Memory B cell (primary cell): ENCODE data around the gene SH3RF3.

Experiments
- ATAC-seq: fragments of 150-1000 bp; cut with Tn5 transposase; 2 replicates; pipeline ENCODE4 v1.10.0; 2021; ENCODE audit warnings: low read depth, mild to moderate bottlenecking, moderate library complexity
- DNase-seq, 2 donors: peaks; one replicate each; pipeline ENCODE4 v3.0.0; 2022; ENCODE audit warnings: low spot score in 2 of 2
- H3K27ac Mint-ChIP-seq: one replicate; pipeline ENCODE4 v1.8.0; 2022; ENCODE audit warnings: mild to moderate bottlenecking, moderate library complexity, mixed read lengths
- H3K27me3 Mint-ChIP-seq: one replicate; pipeline ENCODE4 v1.8.0; 2022; ENCODE audit warnings: mixed read lengths
- H3K36me3 Mint-ChIP-seq: one replicate; pipeline ENCODE4 v1.8.0; 2022; ENCODE audit warnings: mild to moderate bottlenecking, mixed read lengths
- H3K4me1 Mint-ChIP-seq: one replicate; pipeline ENCODE4 v1.8.0; 2022; ENCODE audit warnings: mixed read lengths
- H3K4me3 Mint-ChIP-seq: one replicate; pipeline ENCODE4 v1.8.0; 2022; ENCODE audit warnings: mild to moderate bottlenecking, moderate library complexity, mixed read lengths
- H3K9me3 Mint-ChIP-seq: one replicate; pipeline ENCODE4 v1.8.0; 2022; ENCODE audit warnings: mixed read lengths

The SH3RF3 gene

GRCh38 chr2:109382226-109382895 is 253.4 kb downstream of the SH3RF3 start:
- no peaks in the 10 kb centered on the region for H3K4me1 Mint-ChIP-seq
- DNase-seq (no peak), ATAC-seq (no peak)
- H3K27ac Mint-ChIP-seq, result no peak overlapping the region
- H3K9me3 Mint-ChIP-seq, result no peaks in the 10 kb centered on the region
- no peaks in the 10 kb centered on the region for H3K36me3 Mint-ChIP-seq
- H3K27me3 Mint-ChIP-seq, result peaks cover 6% of the 10 kb centered on the region
- no peak overlapping the region for H3K4me3 Mint-ChIP-seq

DNA sequence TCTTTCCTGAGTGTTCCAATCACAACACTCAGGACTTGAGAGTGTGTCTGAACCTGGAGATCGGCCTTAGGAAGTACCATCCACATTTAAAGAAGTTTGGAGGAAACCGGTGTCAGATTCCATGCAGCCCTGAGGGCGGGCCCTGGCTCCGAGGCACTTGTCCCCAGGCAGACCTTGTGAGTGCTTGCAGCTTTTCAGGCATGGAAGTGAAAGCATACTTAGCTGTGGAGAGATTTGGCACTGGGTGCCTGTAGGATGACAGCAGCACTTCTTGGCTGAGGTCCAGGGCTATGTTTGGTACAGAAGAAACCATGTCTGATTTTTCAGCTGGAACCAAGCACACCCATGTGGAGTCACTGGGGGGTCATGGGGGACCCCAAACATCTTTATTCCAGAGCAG is 253.9 kb downstream of the SH3RF3 start:
- Mint-ChIP-seq H3K27ac (no peak overlapping the region), H3K27me3 (peaks cover 8% of the 10 kb centered on the region), H3K4me1 (no peaks in the 10 kb centered on the region), H3K9me3 (peaks cover 4% of the 10 kb centered on the region), H3K4me3 (no peak overlapping the region), H3K36me3 (no peaks in the 10 kb centered on the region)
- no peak for DNase-seq
- no peak for ATAC-seq

- DNase-seq (no peak), ATAC-seq (no peak)
- H3K27ac Mint-ChIP-seq, result no peak overlapping the region
- H3K36me3 Mint-ChIP-seq, result no peaks in the 10 kb centered on the region
- peaks cover 9% of the 10 kb centered on the region for H3K27me3 Mint-ChIP-seq
- no peaks in the 10 kb centered on the region for H3K4me1 Mint-ChIP-seq
- H3K4me3 Mint-ChIP-seq, result no peak overlapping the region
- H3K9me3 Mint-ChIP-seq, result peaks cover 5% of the 10 kb centered on the region
Measured at GRCh38 chr2:109383505-109384307, 254.7 kb downstream of the SH3RF3 start.

GRCh38 chr2:109384308-109385271 is 255.6 kb downstream of the SH3RF3 start:
- no peak for DNase-seq
- H3K4me3 Mint-ChIP-seq, result no peak overlapping the region
- no peak overlapping the region for H3K27ac Mint-ChIP-seq
- peaks cover 9% of the 10 kb centered on the region for H3K27me3 Mint-ChIP-seq
- peaks cover 5% of the 10 kb centered on the region for H3K9me3 Mint-ChIP-seq
- no peak for ATAC-seq
- H3K4me1 Mint-ChIP-seq, result no peaks in the 10 kb centered on the region
- H3K36me3 Mint-ChIP-seq, result no peaks in the 10 kb centered on the region

- Mint-ChIP-seq H3K9me3 (peaks cover 5% of the 10 kb centered on the region), H3K36me3 (no peaks in the 10 kb centered on the region), H3K27ac (no peak overlapping the region), H3K27me3 (peaks cover 10% of the 10 kb centered on the region), H3K4me1 (no peaks in the 10 kb centered on the region), H3K4me3 (no peak overlapping the region)
- ATAC-seq (no peak), DNase-seq (no peak)
Measured at GRCh38 chr2:109385506-109385905, 256.5 kb downstream of the SH3RF3 start.

GRCh38 chr2:109386004-109386695 is 257.1 kb downstream of the SH3RF3 start:
- no peak overlapping the region for H3K4me3 Mint-ChIP-seq
- H3K27me3 Mint-ChIP-seq, result peaks cover 10% of the 10 kb centered on the region
- H3K36me3 Mint-ChIP-seq, result no peaks in the 10 kb centered on the region
- ATAC-seq (no peak), DNase-seq (no peak)
- no peak overlapping the region for H3K27ac Mint-ChIP-seq
- H3K9me3 Mint-ChIP-seq, result peaks cover 5% of the 10 kb centered on the region
- no peaks in the 10 kb centered on the region for H3K4me1 Mint-ChIP-seq

DNA sequence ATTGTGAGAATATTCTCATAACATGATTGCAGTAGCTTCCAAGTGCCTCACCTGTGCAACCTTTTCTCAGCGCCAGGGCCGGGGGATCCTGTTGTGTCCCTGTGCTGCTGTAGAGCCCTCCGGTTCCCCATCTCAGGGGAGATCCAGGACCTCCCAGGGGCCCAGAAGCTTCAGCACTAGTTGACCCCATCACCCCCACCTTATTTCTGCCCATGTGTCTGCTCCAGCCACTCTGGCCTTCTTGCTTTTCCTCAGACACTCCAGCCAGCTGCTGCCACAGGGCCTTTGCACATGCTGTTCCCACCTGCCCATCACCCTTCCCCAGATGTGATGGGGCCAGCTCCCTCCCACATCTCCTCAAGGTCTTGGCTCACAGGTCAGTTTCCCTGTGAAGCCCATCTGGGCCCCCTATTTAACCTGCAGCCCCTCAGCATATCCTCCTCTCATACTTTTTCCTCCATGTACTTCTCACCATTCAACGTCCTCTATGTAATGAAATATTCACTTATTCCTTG is 258.3 kb downstream of the SH3RF3 start:
- H3K9me3 Mint-ChIP-seq, result peaks cover 5% of the 10 kb centered on the region
- H3K36me3 Mint-ChIP-seq, result no peaks in the 10 kb centered on the region
- H3K4me1 Mint-ChIP-seq, result no peaks in the 10 kb centered on the region
- DNase-seq, result no peak
- no peak for ATAC-seq
- H3K27ac Mint-ChIP-seq, result no peak overlapping the region
- no peak overlapping the region for H3K4me3 Mint-ChIP-seq
- H3K27me3 Mint-ChIP-seq, result peaks cover 10% of the 10 kb centered on the region

GRCh38 chr2:109387778-109388469 is 258.9 kb downstream of the SH3RF3 start:
- ATAC-seq, result no peak
- H3K4me1 Mint-ChIP-seq, result no peaks in the 10 kb centered on the region

GRCh38 chr2:109391243-109391642 is 262.2 kb downstream of the SH3RF3 start:
- Mint-ChIP-seq H3K27ac (no peak overlapping the region), H3K36me3 (no peaks in the 10 kb centered on the region), H3K4me1 (no peaks in the 10 kb centered on the region), H3K4me3 (no peak overlapping the region), H3K27me3 (peaks cover 4% of the 10 kb centered on the region), H3K9me3 (peaks cover 5% of the 10 kb centered on the region)
- ATAC-seq, result no peak
- no peak for DNase-seq

More at GRCh38 chr2:109387778-109388469, 258.9 kb downstream of the SH3RF3 start:
- peaks cover 7% of the 10 kb centered on the region for H3K27me3 Mint-ChIP-seq
- no peak overlapping the region for H3K4me3 Mint-ChIP-seq
- H3K36me3 Mint-ChIP-seq, result no peaks in the 10 kb centered on the region
- no peak for DNase-seq
- H3K27ac Mint-ChIP-seq, result no peak overlapping the region
- H3K9me3 Mint-ChIP-seq, result peaks cover 5% of the 10 kb centered on the region

DNA sequence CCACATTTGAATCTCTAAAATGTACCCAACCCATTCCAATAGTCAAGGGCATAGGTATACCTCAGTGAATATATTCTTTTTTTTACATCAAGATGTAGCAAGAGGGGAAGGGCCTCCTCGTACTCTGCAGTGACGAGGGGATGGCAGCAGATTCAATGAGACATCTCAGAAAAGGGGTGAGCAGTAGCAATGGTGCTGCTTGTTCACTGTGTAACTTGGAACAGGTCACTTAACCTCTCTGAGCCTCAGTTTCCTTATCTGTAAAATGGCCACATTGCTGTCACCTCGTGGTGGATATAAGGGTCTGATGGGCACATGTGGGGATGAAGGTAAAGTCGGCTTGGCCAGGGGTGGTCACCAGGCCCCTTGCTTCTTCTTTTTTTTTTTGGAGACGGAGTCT is 263.1 kb downstream of the SH3RF3 start:
- no peak overlapping the region for H3K4me3 Mint-ChIP-seq
- DNase-seq, result no peak
- H3K4me1 Mint-ChIP-seq, result no peaks in the 10 kb centered on the region
- no peaks in the 10 kb centered on the region for H3K36me3 Mint-ChIP-seq
- peaks cover 5% of the 10 kb centered on the region for H3K9me3 Mint-ChIP-seq
- no peak overlapping the region for H3K27ac Mint-ChIP-seq
- H3K27me3 Mint-ChIP-seq, result peaks cover 4% of the 10 kb centered on the region
- ATAC-seq, result no peak

DNA sequence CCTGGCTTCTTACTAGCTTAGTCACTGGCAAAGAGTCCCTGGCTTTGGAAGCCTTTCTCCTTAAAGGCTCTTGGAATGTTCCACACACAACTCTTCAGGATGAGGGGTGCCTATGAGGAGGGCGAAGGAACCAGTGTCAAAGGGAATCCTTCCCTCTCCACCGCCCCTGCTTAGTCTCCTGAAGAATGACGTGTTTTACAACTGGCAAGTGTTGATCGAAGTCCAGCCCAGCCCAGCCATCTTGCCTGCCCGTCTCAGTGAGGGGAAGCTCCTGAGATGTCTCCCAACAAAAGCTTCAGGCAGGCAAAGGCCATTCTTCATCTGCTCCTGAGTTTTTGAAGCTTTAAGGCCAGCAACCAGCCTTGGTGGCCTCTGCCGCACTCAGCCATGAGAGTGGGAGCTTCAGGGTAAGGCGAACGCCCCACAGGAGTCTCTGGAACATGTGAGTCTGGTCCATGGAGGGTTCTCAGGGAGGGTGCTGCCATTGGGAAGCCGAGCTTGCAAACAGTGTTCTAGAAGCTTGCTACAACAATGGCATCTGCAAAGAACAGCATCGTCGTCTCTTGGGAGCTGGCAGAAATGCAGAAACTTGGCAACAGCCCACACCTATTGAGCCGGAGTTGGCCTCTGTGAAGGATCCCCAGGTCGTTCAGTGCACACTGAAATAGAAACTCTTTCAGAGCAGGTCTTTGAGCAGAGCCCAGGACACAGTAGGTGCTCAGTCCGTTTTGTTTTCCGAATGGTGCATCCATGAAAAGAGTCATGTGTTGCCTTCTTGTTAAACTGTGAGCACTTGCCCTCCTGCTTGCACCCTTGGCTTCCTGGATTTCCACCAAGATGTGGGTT is 264.0 kb downstream of the SH3RF3 start:
- DNase-seq (no peak), ATAC-seq (no peak)
- Mint-ChIP-seq H3K27me3 (peaks cover 4% of the 10 kb centered on the region), H3K36me3 (no peaks in the 10 kb centered on the region), H3K9me3 (peaks cover under 1% of the 10 kb centered on the region), H3K4me1 (no peaks in the 10 kb centered on the region), H3K4me3 (no peak overlapping the region), H3K27ac (no peak overlapping the region)

DNA sequence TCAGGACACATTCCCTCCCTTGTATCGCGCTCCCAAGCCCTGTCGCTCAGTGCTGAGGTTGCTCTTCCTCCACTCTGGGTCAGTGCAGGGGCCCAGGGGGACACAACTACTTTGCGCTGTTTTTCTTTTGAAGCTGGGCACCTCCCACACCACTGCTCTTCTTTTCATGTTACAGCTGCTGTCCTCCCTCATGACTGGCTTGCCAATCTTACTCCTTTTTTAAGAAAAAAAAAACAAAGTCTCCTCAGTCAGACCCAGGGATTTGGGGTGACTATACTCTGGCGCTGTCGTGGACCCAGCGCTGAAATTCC is 264.6 kb downstream of the SH3RF3 start:
- Mint-ChIP-seq H3K27me3 (peaks cover 4% of the 10 kb centered on the region), H3K4me1 (no peaks in the 10 kb centered on the region)

More for the DNA sequence above, 264.6 kb downstream of the SH3RF3 start:
- no peak overlapping the region for H3K4me3 Mint-ChIP-seq
- no peaks in the 10 kb centered on the region for H3K36me3 Mint-ChIP-seq
- DNase-seq, result no peak
- H3K9me3 Mint-ChIP-seq, result no peaks in the 10 kb centered on the region
- no peak for ATAC-seq
- H3K27ac Mint-ChIP-seq, result no peak overlapping the region
